HG03103 (cell line): ENCODE data around the gene HOXD1.

Experiments used
- ATAC-seq: cut with Tn5 transposase; IDR thresholded peaks from one replicate; pipeline ENCODE4 v1.9.1; 2021; ENCODE audit warnings: low read depth; ENCODE audit not compliant: unreplicated experiment

Gene HOXD1

DNA sequence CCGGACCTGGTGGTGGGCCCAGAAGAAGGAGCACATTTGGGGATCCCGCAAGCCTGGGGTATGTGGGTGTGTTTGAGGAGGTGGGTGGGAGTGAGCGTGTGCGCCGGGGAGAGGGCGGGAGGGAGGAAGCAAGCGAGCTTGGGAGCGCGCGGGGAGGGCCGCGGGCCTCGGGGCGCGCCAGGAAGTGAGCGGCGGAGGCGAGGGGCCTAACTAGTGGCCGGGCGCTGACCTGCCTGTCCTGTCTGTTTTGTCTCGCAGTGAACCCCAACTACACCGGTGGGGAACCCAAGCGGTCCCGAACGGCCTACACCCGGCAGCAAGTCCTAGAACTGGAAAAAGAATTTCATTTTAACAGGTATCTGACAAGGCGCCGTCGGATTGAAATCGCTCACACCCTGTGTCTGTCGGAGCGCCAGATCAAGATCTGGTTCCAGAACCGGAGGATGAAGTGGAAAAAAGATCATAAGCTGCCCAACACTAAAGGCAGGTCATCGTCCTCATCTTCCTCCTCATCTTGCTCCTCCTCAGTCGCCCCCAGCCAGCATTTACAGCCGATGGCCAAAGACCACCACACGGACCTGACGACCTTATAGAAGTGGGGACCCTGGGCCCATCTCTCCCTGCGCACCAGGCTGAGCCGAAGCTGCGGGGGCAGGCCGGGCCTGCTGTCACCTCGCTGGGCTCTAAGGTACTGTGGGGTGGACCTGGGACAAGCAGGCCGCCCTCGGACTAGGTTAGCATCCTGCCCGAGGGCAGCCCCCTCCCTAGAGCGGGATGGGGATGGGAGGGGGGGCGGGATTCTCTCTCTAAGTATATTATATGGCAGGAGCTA, 35.9 kb upstream of the HOXD1 start:
- ATAC-seq: no peak

DNA sequence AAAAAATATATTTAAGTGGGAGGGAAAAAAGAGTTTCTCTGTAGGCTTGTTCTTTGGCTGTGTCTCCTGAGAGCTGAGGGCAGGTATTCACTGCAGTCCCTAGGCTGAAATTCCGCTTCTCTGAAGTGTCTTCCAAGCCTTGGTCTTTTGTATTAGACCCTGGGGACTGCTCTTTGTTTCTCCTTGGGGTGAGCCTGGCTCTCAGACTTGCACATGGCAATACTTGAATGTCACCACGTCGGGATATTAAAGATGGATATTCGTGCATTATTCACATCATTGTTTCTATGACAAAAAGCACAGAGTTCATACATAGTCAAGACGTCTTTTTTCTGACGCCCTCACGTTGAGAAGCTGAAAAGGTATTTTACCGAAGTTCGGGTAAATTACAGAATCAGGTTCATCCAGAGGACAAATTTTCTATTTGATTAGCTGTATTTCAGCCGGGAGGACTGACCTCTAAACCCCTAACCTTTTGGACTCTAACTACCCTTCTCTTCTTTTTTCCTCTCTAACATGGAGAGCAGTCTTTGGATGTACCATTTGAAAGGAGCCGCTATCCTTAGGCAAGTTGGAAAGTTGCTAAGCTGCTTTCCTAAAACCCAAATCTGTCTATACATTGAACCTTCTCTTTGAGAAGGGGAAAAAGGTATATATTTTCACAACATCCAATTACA, 33.8 kb upstream of the HOXD1 start:
- no peak for ATAC-seq

DNA sequence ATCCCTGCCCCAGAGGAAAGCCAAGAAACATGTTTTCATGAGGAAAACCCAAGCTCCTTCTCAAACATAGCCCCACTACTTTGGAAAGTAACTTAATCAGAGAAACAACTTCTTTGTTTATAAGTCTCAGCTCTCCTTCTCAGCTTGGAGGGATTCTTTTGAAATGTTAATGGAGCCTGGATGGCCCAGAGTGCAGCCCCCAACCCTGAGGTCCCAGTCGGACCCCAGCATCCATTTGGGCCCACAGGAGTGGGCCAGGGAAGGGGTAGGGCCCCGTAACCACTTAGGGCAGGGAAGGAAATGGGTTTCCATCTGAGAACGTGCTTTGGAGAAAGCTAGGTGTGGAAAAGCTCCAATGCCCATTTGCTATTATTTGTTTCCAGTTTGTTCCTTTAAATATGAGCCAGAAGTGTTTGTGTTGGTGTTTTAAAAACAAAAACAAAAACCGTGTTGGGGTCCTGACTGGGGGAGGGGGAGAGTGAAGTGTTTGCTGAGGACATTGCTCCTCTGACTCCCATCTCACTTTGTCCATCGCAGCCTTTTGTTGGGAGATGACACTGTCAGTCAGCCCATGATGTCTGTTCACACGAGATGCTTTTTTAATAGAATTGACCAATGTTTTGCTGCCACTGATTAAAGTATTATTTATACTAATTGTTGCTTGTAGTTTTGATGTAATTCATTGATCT, 33.0 kb upstream of the HOXD1 start:
- no peak for ATAC-seq

DNA sequence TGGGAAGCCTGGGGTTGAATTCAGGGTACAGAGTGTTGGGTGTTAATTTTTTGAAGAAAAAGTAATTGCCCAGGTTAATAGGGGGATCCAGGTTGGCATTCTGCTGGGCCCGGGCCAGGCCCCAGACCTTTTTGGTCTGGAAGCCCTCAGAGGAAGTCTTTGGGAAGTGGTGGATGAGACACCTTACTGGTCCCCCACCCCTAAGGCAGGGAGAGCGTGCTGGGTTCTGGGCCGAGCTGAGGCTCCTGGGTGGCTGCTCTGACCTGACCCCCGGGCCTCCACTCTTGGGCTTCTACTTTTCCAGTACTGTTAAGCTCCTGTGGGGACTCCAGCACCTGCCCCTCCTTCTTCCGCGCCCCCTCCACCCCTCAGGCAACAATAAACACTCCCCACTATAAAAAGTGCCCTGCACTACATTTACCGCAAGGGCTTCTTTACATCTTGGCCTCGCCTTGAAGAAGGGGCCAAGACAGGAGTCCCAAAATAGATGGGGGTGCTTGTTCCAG, 32.1 kb upstream of the HOXD1 start:
- no peak for ATAC-seq

DNA sequence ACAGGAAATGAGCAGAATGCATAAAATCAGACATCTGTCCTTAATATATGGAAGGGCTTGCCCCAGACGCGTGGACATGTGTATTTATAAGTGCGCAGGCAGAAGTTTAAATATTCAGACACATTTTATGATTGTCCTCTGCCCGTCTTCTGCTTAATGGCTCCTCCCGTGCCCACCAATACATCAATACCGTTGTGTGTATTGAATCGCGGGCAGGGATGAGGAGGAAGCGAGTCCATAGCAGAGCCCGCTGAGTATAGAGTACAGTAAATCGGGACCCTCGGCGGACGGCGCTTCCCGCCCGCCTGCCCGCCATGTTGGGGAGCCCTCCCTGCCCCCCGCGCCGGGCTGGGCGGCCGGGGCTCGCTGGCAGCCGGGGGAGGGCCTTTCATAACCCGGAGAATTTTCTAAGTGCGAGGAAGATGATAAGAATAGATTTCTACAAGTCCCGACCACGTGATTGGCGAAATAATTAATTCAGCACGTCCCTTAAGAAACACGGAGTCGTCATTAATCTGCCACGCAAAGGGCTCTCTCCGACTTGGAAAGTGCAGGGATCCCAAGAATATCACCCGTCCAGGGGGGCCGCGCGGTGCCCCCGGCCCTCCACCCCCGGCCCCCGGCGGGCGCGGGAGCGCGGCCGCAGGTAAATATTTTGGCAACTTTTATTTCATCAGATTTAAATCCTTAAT, 31.5 kb upstream of the HOXD1 start, which contains the start of gene HOXD3:
Gene HOXD3 (plus strand): TSS at position 501 of the 692 bp plus-strand sequence. CDS start 11,808 bp downstream, outside the sequence.
- no peak for ATAC-seq

DNA sequence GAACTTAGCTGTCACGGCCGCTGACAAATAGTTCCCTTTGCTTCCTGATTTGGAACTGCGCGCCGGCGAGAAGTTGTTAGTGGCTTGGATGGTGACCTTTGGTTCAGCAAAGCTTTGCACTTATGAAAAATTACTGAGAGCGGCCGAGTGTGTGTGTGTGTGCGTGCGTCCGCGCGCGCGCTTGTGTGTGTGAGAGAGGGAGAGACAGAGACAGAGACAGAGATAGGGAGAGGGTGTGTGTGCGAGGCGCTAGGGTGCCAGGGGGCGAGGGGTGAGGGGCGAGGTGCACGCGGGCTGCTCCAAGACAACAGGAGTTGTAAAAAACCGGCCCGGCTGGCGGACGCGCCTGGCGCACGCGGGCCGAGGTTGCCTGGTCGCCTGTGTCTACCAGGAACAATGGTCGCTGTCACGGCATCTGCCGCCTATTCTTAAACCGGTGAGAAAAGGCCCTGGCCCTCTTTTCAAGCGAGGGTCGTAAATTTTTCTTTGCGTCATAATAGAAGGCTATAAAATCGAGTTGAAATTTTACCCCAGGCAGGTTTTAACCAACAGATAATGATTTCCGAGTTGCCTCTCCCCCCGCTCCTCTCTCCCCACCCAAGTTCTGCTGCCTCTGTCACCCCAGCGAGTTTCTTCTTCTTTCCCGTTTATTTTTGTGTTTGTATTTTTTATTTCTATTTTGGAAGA, 30.8 kb upstream of the HOXD1 start:
- ATAC-seq: no peak

DNA sequence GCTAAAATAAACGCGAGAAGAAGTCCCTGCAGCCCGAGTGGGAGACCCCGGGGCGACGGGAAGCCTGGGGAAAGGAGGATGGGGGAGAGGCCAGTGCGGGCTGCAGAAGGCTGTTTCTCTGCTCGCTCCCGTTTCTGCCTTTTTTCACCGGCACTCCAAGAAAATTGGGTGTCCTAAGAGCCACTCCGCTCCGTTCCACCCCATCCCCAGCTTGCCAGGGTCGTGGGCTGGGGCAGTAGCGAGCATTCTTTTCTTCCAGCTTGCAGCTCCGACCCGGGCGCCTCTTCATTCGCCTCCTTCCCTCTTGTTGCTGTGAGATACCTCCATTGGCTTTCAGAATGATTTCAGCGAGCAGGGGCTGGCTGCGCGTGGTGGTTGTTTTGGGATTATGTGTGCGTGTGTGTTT, 30.3 kb upstream of the HOXD1 start:
- no peak for ATAC-seq

DNA sequence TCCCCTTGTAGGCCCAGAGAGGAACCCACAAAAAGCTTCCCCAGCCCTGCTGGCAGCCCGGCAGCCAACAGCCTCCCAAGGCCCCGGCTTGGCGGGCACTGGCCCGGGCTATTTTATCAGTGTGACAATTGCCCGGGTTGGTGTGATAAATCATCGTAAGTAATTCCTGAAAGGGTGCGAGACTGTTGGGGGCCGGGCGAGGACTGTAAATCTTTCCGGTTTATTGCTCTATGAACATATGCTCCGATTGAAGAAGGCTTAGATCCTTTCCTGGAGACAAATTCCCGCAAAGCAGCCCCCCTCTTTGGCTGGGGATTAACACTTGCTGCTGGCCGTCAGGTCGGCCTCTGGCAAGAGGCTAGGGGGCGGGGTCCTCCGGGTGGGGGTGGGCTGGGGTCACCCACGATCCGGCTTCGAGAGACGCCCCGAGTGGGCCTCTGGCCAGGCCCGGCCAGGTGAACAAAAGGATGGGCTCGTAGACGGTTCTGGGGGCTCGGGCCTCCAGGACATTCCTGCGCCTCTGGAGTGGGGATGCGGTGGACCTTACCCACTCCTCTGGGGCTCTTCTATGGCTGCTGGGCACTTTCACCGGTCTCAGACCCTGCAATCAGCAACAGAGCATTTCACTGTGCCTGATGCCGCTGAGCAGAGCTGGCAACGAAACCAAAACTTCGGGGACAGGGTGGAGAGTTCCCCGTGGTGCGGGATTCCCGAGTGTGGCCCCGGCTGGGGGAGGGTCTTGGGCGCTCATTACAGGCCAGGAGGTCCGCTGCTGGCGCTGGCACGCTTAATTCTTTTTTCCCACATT, 29.4 kb upstream of the HOXD1 start:
- no peak for ATAC-seq

DNA sequence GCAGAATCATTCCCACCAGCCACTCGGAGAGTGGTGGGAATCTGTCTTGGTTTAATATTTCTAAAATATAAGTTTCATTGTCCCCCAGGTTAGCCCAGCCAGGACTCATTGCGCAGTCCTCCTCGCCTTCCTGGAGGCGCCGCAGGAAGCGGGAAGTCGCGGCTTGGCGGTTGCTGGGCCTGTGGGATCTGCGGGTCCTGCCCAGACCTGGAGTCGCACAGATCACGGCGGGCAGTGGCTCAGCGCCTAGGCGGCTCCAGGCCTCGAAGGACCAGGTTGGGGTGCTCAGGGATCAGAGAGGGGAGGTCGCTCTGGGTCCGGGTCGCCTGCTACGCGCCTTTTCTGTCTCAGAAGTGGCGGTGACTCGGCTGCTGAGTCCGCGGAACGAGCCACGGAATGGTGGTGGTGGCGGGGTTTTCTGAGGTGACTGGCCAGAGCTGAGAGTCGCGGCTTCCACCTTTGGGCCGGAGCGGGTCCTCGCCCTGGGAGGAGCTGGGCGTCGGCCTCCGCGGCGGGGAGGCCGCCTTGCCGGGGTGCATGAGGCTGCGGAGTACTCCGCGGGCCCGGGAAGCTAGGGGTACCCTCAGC, 28.7 kb upstream of the HOXD1 start:
- ATAC-seq: no peak

DNA sequence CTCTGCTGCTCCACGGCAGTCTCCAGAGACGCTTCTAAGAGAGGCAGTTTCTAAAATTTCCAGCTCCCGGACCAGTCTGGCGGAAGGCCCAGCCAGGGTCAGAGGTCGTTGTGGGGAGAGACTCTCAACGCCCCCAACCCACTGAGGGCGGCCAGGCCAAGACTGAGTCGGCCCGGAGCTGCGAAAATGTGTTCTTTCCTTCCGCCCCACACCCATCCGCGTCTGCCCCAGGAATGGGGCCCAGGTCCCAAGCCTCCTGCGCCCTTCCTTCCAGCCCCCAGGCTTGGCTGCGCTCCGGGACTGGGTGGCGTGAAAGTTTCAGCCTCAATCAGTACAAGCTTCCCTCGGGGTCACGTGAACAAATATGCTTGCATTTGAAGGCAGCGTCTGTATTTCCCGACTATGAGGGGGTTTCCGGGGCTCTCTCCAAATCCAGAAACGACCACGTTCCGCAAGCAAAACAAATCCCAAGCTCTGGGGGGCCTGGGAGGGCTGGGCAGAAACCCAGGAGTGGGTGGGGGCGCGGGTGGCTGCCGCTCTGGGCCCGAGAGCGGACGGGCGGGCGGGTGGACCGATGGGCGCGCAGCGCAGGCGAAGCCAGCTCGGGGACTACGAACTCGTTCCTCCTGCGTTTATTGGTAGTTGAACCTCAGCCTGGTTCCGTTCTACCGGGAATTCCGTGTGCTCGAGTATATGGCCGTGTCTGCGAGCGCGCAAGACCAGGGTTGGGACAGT, 28.1 kb upstream of the HOXD1 start:
- no peak for ATAC-seq

DNA sequence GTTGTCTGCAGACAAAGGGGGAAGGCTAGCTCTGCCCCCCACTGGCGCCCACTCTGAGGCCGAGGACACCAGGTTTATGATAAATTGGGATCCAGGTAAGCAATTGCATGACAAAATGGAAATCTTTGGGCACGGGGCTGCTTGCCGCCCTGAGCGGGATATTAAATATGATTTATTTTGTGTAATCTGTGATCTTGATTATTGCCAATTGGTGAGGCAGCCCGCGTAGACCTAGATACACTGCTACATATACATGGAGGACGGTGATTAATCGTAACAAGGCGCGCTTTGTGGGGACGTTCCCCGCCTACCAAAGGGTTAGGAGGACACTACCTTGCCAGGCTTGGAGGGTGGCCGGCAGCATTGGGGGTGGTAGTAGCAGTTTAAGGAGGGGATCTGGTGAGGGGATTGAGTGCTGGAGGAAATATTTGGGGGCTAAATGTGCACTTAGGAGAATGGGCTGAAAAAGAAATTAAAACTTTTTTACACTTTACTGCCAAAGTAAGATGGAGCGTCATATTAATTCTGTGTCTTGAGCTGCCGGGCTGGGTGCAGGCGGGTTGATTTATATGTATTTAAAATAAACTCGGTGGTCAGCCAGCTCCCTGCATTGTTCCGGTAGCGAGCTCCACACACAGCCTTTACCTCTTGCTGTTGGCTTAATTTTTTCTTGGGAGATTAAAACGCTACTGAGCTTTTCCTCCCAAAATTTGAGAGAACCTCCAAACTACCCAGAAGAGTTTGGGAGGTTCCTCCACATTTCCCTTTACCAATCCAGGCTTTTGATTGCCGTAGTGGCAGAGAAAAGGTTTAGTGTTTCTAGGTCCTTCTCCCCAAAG, 27.3 kb upstream of the HOXD1 start:
- ATAC-seq: no peak

DNA sequence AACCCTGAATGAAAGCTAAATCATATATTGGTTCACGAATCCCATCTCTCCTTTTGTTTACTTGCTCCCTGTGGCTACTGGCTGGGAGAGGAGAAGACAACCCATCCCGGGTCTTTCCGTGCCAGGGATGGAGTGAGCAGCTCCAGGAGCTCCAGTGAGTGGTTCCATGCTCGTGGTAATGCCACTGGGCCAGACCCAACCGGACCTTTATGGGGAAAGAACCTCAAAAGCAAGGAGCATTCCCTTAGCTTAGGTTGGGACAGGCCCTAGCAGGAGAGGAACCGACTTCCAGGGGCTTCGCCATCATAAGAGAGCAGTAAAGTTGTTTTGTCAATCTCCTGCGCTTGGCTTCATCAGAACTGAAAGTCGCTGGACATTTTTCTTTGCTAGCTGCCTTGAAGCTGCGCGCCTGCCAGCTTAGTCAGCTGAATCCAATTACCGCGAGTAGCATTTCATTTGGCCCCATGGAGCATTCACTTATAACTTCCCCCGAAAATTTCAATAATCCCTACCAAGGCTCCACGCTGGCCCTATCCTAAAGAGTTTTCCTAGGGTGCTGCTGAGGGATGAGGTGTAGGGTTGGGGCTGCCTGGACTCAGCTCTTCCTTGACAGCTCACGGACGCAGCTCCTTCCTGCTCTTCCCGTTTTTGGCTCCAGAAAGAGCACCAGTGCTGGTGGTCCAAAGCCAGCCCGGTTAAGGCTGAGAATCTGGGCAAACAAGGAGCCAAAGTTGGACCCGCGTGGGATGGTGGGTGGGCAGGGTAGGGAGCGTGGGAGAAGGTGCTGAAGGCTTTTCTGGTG, 26.4 kb upstream of the HOXD1 start:
- no peak for ATAC-seq

DNA sequence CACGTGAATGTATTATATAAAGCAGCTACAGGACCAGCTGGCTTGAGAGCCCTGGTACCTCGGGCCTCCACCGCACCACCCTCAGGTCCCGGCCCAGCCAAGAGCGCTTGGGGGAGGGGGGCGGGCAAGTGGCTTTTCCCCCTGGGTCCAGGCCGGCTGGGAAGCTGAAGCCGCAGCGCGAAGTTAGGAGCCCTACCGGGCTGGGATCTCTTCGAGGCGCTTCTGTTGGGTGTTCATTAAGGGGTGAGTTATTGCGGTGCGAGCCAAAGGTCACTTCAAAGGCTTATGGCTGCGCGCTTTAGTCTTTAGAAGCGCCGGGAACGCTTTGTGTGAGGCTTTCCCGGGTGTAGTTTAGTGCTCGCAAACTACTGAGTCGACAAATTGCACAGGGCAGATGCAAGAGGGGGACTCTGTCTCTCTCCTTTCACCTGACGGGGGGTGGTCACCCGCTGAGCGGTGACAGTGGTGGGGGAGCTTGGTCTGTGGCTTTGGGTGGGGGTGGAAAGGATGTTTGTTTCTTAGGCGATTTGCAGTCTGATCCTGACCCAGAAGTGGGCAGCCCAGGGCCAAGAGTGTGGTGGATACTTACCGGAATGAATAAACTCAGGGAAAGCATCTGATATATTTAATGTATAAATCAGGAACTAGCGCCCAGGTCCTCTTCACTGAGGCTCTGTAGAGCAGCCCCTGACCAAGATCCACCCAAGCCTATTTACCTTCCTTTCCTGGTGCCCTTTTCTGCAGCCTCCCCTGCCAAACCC, 25.4 kb upstream of the HOXD1 start:
- ATAC-seq: no peak

DNA sequence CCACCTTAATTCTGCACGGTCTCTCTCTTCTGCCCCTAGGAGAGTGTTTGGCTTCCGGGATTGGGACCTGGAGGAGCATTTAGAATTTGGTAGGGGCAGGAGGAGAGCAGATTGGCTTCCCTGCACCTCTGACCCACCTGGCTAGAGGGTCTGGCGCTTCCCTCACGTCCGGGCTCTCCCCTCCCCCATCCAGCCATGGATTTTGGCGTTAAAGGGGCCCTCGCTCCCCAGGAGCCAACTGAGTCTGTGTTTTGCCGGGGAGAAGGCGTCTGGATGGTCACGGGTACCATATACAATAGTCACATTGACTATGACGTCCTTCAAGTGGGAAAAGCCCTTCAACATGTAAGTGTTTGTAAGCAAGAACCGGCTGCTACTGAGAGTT, 24.8 kb upstream of the HOXD1 start:
- no peak for ATAC-seq

DNA sequence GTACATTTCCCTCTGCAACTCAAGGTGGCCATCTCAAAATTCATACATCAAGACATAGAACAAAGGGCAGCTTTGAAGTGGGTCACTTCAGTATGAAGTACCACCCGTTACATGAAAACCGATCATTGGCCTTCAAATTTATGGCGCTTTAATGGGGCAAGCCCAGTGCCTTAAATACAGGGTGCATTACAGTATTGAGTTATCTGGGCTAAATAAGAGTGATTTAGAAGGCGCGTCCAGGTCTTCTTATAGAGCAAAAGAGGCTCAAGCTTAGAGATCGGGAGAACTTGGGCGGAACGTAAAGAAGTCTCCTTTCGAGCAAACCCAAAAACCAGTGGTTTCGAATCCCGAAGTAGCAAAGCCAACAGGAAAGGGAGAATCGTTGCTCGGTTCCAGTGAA, 24.3 kb upstream of the HOXD1 start:
- no peak for ATAC-seq
